Thyroid gland (tissue), 4 donors: ENCODE data around the gene GALNT3.

ENCODE experiments used
- CTCF ChIP-seq, 6 experiments: fragments of 200-600 bp in 3 of 6; fragments of 450-650 bp in 3 of 6; sonication (generic) in 3 of 6; IDR thresholded peaks; one replicate each; pipeline ENCODE4 v1.5.1; 2016 to 2019; ENCODE audit warnings: antibody characterized with exemption in 6 of 6, mild to moderate bottlenecking in 2 of 6, inconsistent platforms in 1 of 6, moderate library complexity in 1 of 6
- POLR2A ChIP-seq, 2 donors: fragments of 450-650 bp; IDR thresholded peaks; one replicate each; pipeline ENCODE4 v1.6.1; 2017; ENCODE audit warnings: antibody characterized with exemption in 2 of 2, mild to moderate bottlenecking in 2 of 2, moderate library complexity in 1 of 2

GRCh38 chr2:165835363-165835762 is 41.3 kb upstream of the GALNT3 start:
- TF ChIP-seq CTCF (IDR thresholded peaks at IDR 0.05) (no peak), POLR2A (IDR thresholded peaks at IDR 0.05) (no peak)
